ENCODE results near the gene IFRD2.
"Not testable (repeated sequence)": the region's sequence is repeated elsewhere in the genome, so short reads cannot be mapped to it uniquely, and the experiment has no call there.

The IFRD2 gene

DNA sequence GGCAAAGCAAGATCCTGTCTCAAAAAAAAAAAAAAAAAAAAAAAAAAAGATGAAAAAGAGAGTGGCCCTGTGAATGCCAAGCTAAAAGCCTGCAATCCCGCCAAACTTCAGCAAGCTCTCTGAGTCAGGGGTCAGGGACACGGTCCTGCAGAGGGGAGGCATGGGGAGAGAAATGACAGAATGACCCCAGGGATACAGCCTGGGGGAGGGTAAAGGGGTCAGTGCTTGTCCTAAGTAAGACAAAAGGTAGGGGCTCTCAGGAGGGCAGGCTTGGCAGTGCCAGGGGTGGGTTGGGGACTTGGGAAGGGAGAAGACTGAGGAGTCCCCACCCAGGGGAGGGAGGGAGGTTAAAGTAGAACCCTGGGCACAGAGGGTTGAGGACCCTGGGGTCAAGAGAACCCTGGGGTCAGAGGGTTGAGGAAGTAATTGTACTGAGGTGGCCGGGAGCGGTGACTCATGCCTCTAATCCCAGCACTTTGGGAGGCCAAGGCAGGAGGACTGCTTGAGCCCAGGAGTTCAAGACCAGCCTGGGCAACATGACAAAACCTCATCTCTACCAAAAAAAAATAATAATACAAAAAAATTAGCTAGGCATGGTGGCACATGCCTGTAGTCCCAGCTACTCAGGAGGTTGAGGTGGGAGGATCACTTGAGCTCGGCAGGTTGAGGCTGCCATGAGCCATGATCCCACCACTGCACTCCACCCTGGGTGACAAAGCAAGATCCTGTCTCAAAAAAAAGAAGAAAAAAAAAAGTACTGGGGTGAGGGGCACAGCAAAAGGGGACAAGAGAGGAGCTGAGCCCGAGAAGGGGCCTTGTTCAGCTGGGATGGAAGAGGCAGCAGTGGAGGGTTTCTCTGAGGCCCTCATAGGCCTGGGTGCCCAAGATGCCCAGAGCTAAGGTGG is 28.5 kb downstream of the IFRD2 start:
- WGBS, 2 donors (ENCODE audit: extremely low coverage in 2 of 2, insufficient read length in 2 of 2, insufficient replicate concordance in 1 of 2): no CpG with 5 or more reads among the region's 6 CpGs
- peak overlapping the region; percentile 95 for H3K27ac ChIP-seq (replicated peaks; ENCODE audit: low read length)
- peak overlapping the region; percentile 99 for H4K8ac ChIP-seq (ENCODE audit: low read depth, low read length)
- no peak overlapping the region for H3K23ac ChIP-seq (ENCODE audit: low read depth, low read length, poor library complexity)
- H3K18ac ChIP-seq (ENCODE audit: low read length): peak overlapping the region; percentile 89
- H3K4me2 ChIP-seq (ENCODE audit: insufficient read depth, low read length, poor library complexity, severe bottlenecking): peak overlapping the region; percentile 42
- H2BK120ac ChIP-seq (ENCODE audit: low read depth, low read length): peak overlapping the region; percentile 2
- peak overlapping the region; percentile 23 for H2BK15ac ChIP-seq (ENCODE audit: low read length)
- H3K79me1 ChIP-seq (ENCODE audit: low read depth, low read length): peaks cover 3% of the 10 kb centered on the region
- H3K4me3 ChIP-seq (ENCODE audit: low read length in 2 of 2): no peak overlapping the region
- peak overlapping the region; percentile 3 for H2BK12ac ChIP-seq (ENCODE audit: low read length)
- peak overlapping the region; percentile 77 for H2AFZ ChIP-seq (ENCODE audit: low read length)
- H3K27me3 ChIP-seq (ENCODE audit: control insufficient read depth in 3 of 3, insufficient read depth in 3 of 3, low read depth in 1 of 3, low read length in 3 of 3): no peaks in the 10 kb centered on the region
- H3K4ac ChIP-seq (ENCODE audit: low read length): no peak overlapping the region
- no peaks in the 10 kb centered on the region for H3K9me3 ChIP-seq (replicated peaks in 1 of 2; ENCODE audit: control insufficient read depth in 2 of 2, insufficient read depth in 1 of 2, low read depth in 1 of 2, low read length in 2 of 2)
- H4K91ac ChIP-seq (ENCODE audit: low read depth, low read length, poor library complexity): peak overlapping the region; percentile 64
- H3K36me3 ChIP-seq (replicated peaks in 1 of 2; ENCODE audit: control insufficient read depth in 2 of 2, insufficient read depth in 2 of 2, low read length in 2 of 2): peaks cover 4 to 10% of the 10 kb centered on the region in 2 donors
- H3K4me1 ChIP-seq (ENCODE audit: control insufficient read depth in 2 of 2, insufficient read depth in 1 of 2, low read depth in 1 of 2, low read length in 2 of 2): peaks cover 58 to 65% of the 10 kb centered on the region in 2 donors
- no peak for DNase-seq (ENCODE audit: low spot score)
- H3K9ac ChIP-seq (ENCODE audit: low read depth, low read length, poor library complexity): peak overlapping the region; percentile 32
- H3K14ac ChIP-seq (ENCODE audit: low read length): peak overlapping the region; percentile 39
- peak overlapping the region; percentile 66 for H2AK5ac ChIP-seq (ENCODE audit: low read depth, low read length)
- H2BK5ac ChIP-seq (ENCODE audit: low read length): peak overlapping the region; percentile 80

DNA sequence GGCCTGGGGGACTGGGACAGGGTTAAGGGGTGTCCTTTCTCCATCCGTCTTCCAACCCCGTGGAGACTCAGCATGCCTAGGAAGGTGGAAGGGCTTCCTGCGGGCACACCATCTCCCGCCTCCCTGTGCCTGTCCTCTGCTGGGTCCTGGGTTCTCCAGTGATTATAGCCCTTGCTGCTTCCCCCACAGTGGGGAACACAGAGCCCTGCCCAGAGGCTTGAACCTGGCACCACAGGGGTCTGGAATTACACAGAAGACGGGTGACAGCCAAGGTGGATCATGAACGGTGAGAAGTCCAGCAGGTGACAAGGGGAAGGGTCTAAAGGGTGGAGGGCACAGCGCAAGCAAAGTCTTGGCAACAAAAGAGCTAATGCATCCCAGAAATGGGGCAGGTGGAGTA is 29.5 kb downstream of the IFRD2 start:
- peak overlapping the region; percentile 46 for H3K18ac ChIP-seq (ENCODE audit: low read length)
- no peak overlapping the region for H4K8ac ChIP-seq (ENCODE audit: low read depth, low read length)
- H2BK15ac ChIP-seq (ENCODE audit: low read length): peak overlapping the region; percentile 34
- peaks cover 10 to 19% of the 10 kb centered on the region in 2 donors for H3K36me3 ChIP-seq (replicated peaks in 1 of 2; ENCODE audit: control insufficient read depth in 2 of 2, insufficient read depth in 2 of 2, low read length in 2 of 2)
- H4K91ac ChIP-seq (ENCODE audit: low read depth, low read length, poor library complexity): no peak overlapping the region
- H3K4ac ChIP-seq (ENCODE audit: low read length): no peak overlapping the region
- no peaks in the 10 kb centered on the region for H3K27me3 ChIP-seq (ENCODE audit: control insufficient read depth in 3 of 3, insufficient read depth in 3 of 3, low read depth in 1 of 3, low read length in 3 of 3)
- H2AFZ ChIP-seq (ENCODE audit: low read length): no peak overlapping the region
- no peaks in the 10 kb centered on the region for H3K9me3 ChIP-seq (replicated peaks in 1 of 2; ENCODE audit: control insufficient read depth in 2 of 2, insufficient read depth in 1 of 2, low read depth in 1 of 2, low read length in 2 of 2)
- H3K9ac ChIP-seq (ENCODE audit: low read depth, low read length, poor library complexity): no peak overlapping the region
- H2BK5ac ChIP-seq (ENCODE audit: low read length): peak overlapping the region; percentile 46
- H3K4me1 ChIP-seq (ENCODE audit: control insufficient read depth in 2 of 2, insufficient read depth in 1 of 2, low read depth in 1 of 2, low read length in 2 of 2): peaks cover 57 to 60% of the 10 kb centered on the region in 2 donors
- no peak overlapping the region for H3K27ac ChIP-seq (replicated peaks; ENCODE audit: low read length)
- H2BK12ac ChIP-seq (ENCODE audit: low read length): no peak overlapping the region
- no peak for DNase-seq (ENCODE audit: low spot score)
- H3K4me2 ChIP-seq (ENCODE audit: insufficient read depth, low read length, poor library complexity, severe bottlenecking): no peak overlapping the region
- H3K4me3 ChIP-seq (ENCODE audit: low read length in 2 of 2): no peak overlapping the region
- H3K79me1 ChIP-seq (ENCODE audit: low read depth, low read length): peaks cover 3% of the 10 kb centered on the region
- no peak overlapping the region for H3K14ac ChIP-seq (ENCODE audit: low read length)
- H2AK5ac ChIP-seq (ENCODE audit: low read depth, low read length): peak overlapping the region; percentile 54
- H2BK120ac ChIP-seq (ENCODE audit: low read depth, low read length): no peak overlapping the region
- no CpG with 5 or more reads among the region's 7 CpGs for whole genome bisulfite sequencing, 2 donors (ENCODE audit: extremely low coverage in 2 of 2, insufficient read length in 2 of 2, insufficient replicate concordance in 1 of 2)
- no peak overlapping the region for H3K23ac ChIP-seq (ENCODE audit: low read depth, low read length, poor library complexity)

- H3K4ac ChIP-seq (ENCODE audit: low read length); H3K27ac ChIP-seq (replicated peaks; ENCODE audit: low read length); H3K9me3 ChIP-seq (replicated peaks in 1 of 2; ENCODE audit: control insufficient read depth in 2 of 2, insufficient read depth in 1 of 2, low read depth in 1 of 2, low read length in 2 of 2); H3K4me3 ChIP-seq (ENCODE audit: low read length in 2 of 2); H4K8ac ChIP-seq (ENCODE audit: low read depth, low read length); H2BK120ac ChIP-seq (ENCODE audit: low read depth, low read length); H3K79me1 ChIP-seq (ENCODE audit: low read depth, low read length); H2AFZ ChIP-seq (ENCODE audit: low read length); H3K14ac ChIP-seq (ENCODE audit: low read length); H2BK12ac ChIP-seq (ENCODE audit: low read length); H3K27me3 ChIP-seq (ENCODE audit: control insufficient read depth in 3 of 3, insufficient read depth in 3 of 3, low read depth in 1 of 3, low read length in 3 of 3); H4K91ac ChIP-seq (ENCODE audit: low read depth, low read length, poor library complexity); DNase-seq (ENCODE audit: low spot score); H3K23ac ChIP-seq (ENCODE audit: low read depth, low read length, poor library complexity); H2BK5ac ChIP-seq (ENCODE audit: low read length); H3K4me2 ChIP-seq (ENCODE audit: insufficient read depth, low read length, poor library complexity, severe bottlenecking): not testable (repeated sequence)
- H2BK15ac ChIP-seq (ENCODE audit: low read length): peak overlapping the region; percentile 18
- H3K18ac ChIP-seq (ENCODE audit: low read length): peak overlapping the region; percentile 72
- H2AK5ac ChIP-seq (ENCODE audit: low read depth, low read length): peak overlapping the region; percentile 54
- peaks cover 57 to 60% of the 10 kb centered on the region in 2 donors for H3K4me1 ChIP-seq (ENCODE audit: control insufficient read depth in 2 of 2, insufficient read depth in 1 of 2, low read depth in 1 of 2, low read length in 2 of 2)
- no CpG with 5 or more reads among the region's 4 CpGs for WGBS, 2 donors (ENCODE audit: extremely low coverage in 2 of 2, insufficient read length in 2 of 2, insufficient replicate concordance in 1 of 2)
- H3K9ac ChIP-seq (ENCODE audit: low read depth, low read length, poor library complexity): peak overlapping the region; percentile 17
- peaks cover 15 to 25% of the 10 kb centered on the region in 2 donors for H3K36me3 ChIP-seq (replicated peaks in 1 of 2; ENCODE audit: control insufficient read depth in 2 of 2, insufficient read depth in 2 of 2, low read length in 2 of 2)
Measured at GRCh38 chr3:50262200-50262599, 30.0 kb downstream of the IFRD2 start.

GRCh38 chr3:50261505-50261904 is 30.7 kb downstream of the IFRD2 start:
- Histone ChIP-seq H3K4me3 (ENCODE audit: low read length in 2 of 2) (no peak overlapping the region), H4K8ac (ENCODE audit: low read depth, low read length) (no peak overlapping the region), H2BK120ac (ENCODE audit: low read depth, low read length) (no peak overlapping the region), H3K4me2 (ENCODE audit: insufficient read depth, low read length, poor library complexity, severe bottlenecking) (no peak overlapping the region), H3K14ac (ENCODE audit: low read length) (peak overlapping the region; percentile 91), H3K4me1 (ENCODE audit: control insufficient read depth in 2 of 2, insufficient read depth in 1 of 2, low read depth in 1 of 2, low read length in 2 of 2) (peaks cover 57 to 60% of the 10 kb centered on the region in 2 donors), H2AFZ (ENCODE audit: low read length) (no peak overlapping the region), H3K36me3 (replicated peaks in 1 of 2; ENCODE audit: control insufficient read depth in 2 of 2, insufficient read depth in 2 of 2, low read length in 2 of 2) (peaks cover 22 to 32% of the 10 kb centered on the region in 2 donors), H3K4ac (ENCODE audit: low read length) (no peak overlapping the region), H3K79me1 (ENCODE audit: low read depth, low read length) (peaks cover 7% of the 10 kb centered on the region), H3K27ac (replicated peaks; ENCODE audit: low read length) (peak overlapping the region; percentile 95), H3K9ac (ENCODE audit: low read depth, low read length, poor library complexity) (peak overlapping the region; percentile 53), H2BK12ac (ENCODE audit: low read length) (peak overlapping the region; percentile 76), H2BK15ac (ENCODE audit: low read length) (no peak overlapping the region), H3K27me3 (ENCODE audit: control insufficient read depth in 3 of 3, insufficient read depth in 3 of 3, low read depth in 1 of 3, low read length in 3 of 3) (no peaks in the 10 kb centered on the region), H3K18ac (ENCODE audit: low read length) (peak overlapping the region; percentile 94), H3K9me3 (replicated peaks in 1 of 2; ENCODE audit: control insufficient read depth in 2 of 2, insufficient read depth in 1 of 2, low read depth in 1 of 2, low read length in 2 of 2) (peaks cover 0 to 2% of the 10 kb centered on the region in 2 donors), H2AK5ac (ENCODE audit: low read depth, low read length) (peak overlapping the region; percentile 46), H2BK5ac (ENCODE audit: low read length) (peak overlapping the region; percentile 100), H3K23ac (ENCODE audit: low read depth, low read length, poor library complexity) (peak overlapping the region; percentile 1), H4K91ac (ENCODE audit: low read depth, low read length, poor library complexity) (peak overlapping the region; percentile 45)
- WGBS, 2 donors (ENCODE audit: extremely low coverage in 2 of 2, insufficient read length in 2 of 2, insufficient replicate concordance in 1 of 2): no CpG with 5 or more reads among the region's 2 CpGs
- no peak for DNase-seq (ENCODE audit: low spot score)

Measured in neuronal stem cell (in vitro differentiated cells).